ENCODE results near the gene PDE6A.

Gene PDE6A

DNA sequence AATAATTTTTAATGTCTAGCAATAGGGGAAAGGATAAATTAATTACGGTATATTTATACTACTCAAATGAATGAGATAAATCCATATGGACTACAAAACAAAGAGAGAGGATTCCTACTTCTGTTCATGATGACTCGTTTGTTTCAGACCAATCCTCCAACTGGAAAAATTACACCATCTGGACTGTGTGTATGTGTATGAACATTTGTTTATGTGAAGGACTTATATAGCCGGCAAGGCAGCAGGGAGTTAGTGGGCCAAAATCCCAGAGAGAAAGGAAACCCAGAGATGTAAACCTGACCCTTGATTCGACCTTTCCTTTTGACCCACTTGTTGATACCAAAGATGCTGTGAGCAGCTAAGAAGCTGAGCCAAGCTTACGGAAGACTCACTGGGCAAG is 20.1 kb downstream of the PDE6A start:
- DNase-seq, result no peak

- no peak for DNase-seq
Measured at GRCh38 chr5:149922950-149923349, 21.6 kb downstream of the PDE6A start.

- DNase-seq, result no peak
Measured at GRCh38 chr5:149921597-149921996, 23.0 kb downstream of the PDE6A start.

- no peak for DNase-seq
Measured at GRCh38 chr5:149917073-149917676, 27.4 kb downstream of the PDE6A start.

DNA sequence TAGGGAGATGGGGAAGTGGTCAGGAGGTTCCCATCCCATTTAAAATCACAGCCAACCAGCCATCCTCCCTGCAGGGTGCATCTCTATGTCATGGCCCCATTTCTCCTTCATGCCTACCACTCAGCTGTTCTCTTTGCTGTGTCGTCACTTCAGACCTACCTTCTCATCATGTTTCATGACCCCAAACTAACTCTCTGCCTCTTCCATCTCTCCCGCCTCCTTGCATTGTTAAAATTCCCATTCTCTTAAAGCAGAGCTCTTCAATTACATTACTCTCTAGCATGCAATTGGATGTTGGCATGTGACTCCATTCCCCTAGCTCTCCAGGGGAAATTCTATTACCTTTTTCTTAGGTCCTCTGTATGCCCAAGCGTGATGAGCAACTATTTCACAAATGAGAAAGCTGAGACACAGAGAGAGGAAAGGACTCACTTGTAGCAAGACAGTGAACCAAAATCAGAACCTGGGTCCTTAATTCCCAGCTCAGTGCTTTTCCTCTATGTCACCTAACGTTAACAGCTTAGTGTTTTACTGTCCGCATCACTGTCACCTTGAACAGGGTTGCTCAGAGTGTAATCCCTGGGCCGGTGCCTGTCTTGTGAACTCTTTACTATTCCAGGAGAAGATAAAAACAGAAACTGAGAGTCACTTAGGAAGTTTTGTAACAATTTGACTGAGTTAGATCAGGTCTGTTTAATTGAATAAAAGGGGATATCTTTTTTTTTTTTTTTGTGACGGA is 28.1 kb downstream of the PDE6A start:
- DNase-seq, result no peak

GRCh38 chr5:149915392-149916260 is 29.0 kb downstream of the PDE6A start:
- DNase-seq, result no peak

GRCh38 chr5:149913436-149914419 is 30.9 kb downstream of the PDE6A start:
- DNase-seq, result no peak

GRCh38 chr5:149912226-149912871 is 32.2 kb downstream of the PDE6A start:
- no peak for DNase-seq

DNA sequence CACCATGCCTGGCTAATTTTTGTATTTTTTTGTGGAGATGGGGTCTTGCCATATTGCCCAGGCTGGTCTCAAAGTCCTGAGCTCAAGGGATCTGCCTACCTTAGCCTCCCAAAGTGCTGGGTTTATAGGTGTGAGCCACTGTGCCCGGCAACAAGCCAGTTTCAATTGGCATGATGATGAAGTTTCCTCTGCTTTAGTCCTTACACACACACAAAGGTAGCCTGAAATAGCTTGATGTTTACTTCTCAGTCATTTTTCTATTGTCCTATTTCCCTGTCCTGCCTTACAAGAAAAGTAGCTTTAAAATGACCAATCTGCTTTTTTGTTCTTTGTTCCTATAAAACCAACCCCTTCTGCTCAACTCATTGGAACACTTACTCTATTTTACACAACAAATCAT is 33.6 kb downstream of the PDE6A start:
- no peak for DNase-seq

DNA sequence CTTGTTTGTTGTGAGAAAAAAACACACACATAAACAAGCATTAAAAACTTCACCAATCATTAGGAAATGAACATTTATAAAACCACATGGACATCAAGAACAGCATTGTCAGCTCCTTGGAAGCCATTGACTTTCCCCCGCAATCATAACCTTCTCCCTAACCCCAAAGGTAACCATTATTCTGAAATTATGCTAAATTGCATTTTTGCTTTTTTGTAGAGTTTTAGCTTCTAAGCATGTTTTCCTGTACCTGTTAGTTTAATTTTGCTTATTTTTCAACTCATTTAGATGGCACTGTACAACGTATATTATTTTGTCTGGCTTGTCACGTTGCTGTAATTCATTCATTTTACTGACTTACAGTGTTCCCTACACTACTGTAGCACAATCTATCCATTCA is 36.8 kb downstream of the PDE6A start:
- DNase-seq, result no peak

DNA sequence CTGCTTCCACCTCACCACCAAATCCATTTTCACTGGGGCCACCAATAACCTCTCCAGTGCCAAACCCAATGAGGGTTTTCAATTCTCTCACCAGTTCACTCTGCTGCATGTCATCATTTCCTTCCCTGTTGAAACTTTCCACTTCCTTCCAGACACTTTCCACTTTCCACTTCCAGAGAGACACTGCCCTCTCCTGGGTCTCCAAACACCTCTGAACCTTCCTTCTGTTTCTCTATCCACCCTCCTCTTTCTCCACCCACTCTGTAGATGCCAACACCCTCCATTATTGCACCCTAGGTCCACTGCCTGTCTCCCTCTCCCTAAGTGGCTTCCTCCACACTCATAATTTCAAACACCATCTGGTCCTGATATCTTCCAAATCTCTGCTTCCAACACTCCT is 39.6 kb downstream of the PDE6A start:
- no peak for DNase-seq

GRCh38 chr5:149904293-149904886 is 40.2 kb downstream of the PDE6A start:
- DNase-seq, result no peak

DNA sequence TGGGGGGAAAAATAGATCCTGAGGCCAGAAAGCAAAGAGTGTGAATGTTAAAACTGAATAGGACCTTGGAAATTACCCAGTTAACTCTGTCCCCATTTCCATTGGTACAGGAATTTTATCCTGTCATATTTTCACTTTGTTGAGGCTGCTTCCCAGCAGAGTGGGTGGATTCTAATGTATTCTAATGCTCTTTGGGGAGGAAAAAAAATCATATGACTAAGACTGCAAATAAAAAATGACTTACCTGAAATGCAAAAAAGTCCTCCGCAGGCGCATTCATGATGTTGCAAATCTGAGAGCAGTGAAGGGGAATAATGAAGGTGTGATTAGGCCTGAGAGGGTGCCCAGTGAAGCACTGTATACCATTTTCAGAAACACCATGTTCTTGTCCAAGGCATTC is 41.2 kb downstream of the PDE6A start:
- DNase-seq, result no peak

DNA sequence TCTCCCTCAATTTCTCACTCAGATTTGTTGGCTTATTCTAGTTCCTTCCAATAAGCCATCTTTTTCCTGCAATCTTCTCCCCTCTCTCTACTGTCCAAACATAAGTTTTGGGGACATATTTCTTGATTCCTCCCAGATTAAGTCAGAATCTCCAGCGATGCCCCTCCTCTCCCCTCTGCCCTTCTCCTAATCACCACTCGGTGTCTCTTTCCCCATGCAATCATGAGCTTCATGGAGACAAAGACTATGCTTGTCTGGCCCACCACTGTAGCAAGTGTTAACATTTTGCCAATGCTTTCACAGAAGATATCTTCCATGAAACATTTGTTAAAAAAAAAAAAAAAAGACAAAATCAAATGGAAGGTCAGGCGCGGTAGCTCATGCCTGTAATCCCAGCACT is 42.4 kb downstream of the PDE6A start:
- no peak for DNase-seq

DNA sequence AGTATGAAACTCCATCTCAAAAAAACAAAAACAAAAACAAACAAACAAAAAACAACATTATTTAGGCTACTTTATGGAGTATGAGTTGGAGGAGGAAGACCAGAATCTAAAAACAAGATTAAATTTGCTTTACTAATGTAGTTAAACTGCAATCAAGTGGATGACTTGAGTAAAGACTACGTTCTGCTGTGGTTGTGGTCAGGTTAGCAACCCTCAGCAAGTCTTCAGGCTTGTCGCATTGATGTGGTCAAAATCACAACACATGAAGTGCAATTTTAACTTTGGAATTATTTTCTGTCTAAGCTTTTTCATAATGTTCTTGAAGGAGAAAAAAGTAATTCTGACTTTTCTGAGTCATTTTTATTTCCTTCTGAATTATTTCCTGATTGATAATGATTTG is 43.1 kb downstream of the PDE6A start:
- no peak for DNase-seq

DNA sequence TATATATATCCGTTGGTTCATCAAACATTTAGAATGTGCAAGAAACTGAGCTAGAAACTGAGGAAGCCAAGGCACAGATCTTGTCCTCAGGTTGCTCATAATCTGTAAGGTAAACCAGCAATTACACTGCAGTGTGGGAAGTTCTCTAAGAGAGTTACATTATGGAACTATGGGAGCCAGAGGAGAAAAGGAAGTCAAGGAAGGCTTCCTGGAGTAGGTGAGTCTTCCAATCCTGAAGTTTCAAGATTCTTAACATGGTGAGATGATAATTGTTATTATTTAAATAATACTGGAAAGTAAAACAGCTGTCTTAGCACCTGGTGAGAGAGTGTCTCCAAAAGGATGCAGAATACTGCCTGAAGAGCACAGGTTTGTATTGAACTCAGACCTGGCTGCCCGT is 44.2 kb downstream of the PDE6A start:
- DNase-seq, result no peak

DNA sequence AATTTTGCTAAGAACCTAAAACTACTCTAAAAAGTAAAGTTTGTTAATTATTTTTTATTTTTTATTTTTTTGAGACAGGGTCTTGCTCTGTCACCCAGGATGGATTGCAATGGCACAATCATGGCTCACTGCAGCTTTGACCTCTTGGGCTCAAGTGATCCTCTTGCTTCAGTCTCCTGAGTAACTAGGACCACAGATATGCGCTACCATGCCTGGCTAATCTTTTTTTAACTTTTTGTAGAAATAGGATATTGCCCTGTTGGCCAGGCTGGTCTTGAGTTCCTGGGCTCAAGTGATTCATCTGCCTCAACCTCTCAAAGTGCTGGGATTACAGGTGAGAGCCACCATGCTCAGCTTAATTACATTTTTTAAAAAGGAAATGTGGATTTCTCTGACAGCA is 45.8 kb downstream of the PDE6A start:
- no peak for DNase-seq

GRCh38 chr5:149895416-149896345 is 48.9 kb downstream of the PDE6A start:
- peak; percentile 20 for DNase-seq

DNA sequence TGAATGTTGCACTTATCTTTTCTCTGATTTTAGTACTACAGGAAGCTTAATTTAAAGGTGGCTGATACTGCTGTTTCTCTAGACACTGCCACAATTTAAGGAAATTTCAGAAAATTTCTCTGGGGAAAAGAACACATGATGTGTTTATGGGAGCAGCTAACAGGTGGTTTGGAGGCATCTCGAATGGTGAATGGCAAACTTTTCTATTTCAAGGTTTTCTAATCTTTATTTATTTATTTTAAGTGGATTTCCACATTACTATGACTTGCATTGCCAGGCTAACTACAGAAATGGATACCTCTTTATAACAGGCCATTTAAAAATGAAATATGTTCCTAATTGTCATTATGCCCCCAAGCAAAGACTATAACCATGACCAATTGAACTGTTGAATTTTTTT is 50.4 kb downstream of the PDE6A start:
- DNase-seq, result no peak

GRCh38 chr5:149893403-149893931 is 51.1 kb downstream of the PDE6A start:
- no peak for DNase-seq

Measured in fibroblast of skin of right biceps (primary cell).